ENCODE measurements around the gene EPHB1. TPM values are rescaled to one million over a fixed set of nuclear protein-coding genes. Genes with fewer than 3 reads are reported as not detected.

Gene EPHB1
- total RNA-seq, 2 donors from 2014 or later = 1.9 to 3.2 TPM

GRCh38 chr3:135131290-135131689 is 336.2 kb downstream of the EPHB1 start:
- TF ChIP-seq, protein P1, sequence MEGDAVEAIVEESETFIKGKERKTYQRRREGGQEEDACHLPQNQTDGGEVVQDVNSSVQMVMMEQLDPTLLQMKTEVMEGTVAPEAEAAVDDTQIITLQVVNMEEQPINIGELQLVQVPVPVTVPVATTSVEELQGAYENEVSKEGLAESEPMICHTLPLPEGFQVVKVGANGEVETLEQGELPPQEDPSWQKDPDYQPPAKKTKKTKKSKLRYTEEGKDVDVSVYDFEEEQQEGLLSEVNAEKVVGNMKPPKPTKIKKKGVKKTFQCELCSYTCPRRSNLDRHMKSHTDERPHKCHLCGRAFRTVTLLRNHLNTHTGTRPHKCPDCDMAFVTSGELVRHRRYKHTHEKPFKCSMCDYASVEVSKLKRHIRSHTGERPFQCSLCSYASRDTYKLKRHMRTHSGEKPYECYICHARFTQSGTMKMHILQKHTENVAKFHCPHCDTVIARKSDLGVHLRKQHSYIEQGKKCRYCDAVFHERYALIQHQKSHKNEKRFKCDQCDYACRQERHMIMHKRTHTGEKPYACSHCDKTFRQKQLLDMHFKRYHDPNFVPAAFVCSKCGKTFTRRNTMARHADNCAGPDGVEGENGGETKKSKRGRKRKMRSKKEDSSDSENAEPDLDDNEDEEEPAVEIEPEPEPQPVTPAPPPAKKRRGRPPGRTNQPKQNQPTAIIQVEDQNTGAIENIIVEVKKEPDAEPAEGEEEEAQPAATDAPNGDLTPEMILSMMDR (IDR thresholded peaks at IDR 0.05) = no peak
- Histone ChIP-seq H3K27ac (no peak overlapping the region), H3K36me3 (no peaks in the 10 kb centered on the region), H3K4me3 (no peak overlapping the region), H3K9me3 (no peaks in the 10 kb centered on the region), H3K27me3 (no peaks in the 10 kb centered on the region), H3K4me1 (no peaks in the 10 kb centered on the region)
- DNase-seq (ENCODE audit: low spot score) = no peak

DNA sequence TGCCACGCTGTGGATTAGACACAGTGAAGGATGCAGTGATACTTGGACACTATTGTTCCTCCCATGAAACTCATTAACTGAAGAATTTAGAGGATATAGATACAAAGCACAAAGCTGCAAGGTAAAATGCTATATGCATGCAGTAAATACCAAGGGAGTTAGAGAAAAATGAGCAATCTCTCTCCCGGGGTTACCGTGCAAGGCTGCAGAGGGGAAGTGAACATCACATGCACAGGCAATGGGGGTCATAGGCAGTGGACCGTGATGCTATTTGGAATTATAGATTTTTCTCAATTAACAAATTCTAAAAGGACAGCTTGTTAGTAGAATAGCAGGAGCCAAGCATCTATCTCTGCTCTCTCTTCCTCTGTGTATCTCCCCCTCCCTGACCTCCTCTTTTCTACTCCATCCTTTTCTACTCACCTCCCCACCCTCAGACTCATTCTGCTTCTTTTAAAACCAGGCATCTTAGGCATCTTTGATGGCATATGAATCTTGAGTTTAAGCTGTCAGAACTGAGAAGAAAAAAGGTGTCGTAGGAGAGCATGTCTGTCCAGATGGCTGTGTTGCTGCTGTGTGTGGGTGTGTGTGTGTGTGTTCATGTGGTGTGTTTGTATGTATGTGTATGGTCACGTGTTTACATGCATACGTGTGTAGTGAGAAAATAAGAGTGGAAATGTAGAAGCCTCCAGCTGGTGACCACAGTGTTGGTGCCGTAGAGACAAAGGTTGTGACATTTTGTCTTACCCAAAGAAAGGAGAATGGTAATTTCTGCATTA is 339.0 kb downstream of the EPHB1 start:
- no peak for DNase-seq (ENCODE audit: low spot score)
- TF ChIP-seq, protein P1 (IDR thresholded peaks at IDR 0.05) = no peak
- no peak overlapping the region for H3K27ac ChIP-seq

GRCh38 chr3:135134684-135135075 is 339.6 kb downstream of the EPHB1 start:
- DNase-seq (ENCODE audit: low spot score) = no peak
- no peaks in the 10 kb centered on the region for H3K27me3 ChIP-seq
- no peak overlapping the region for H3K4me3 ChIP-seq
- no peaks in the 10 kb centered on the region for H3K9me3 ChIP-seq
- H3K36me3 ChIP-seq = no peaks in the 10 kb centered on the region
- no peak overlapping the region for H3K27ac ChIP-seq
- TF ChIP-seq, protein P1 (IDR thresholded peaks at IDR 0.05) = no peak
- H3K4me1 ChIP-seq = no peaks in the 10 kb centered on the region

More for the DNA sequence above, 339.0 kb downstream of the EPHB1 start:
- H3K4me3 ChIP-seq = no peak overlapping the region
- H3K4me1 ChIP-seq = no peaks in the 10 kb centered on the region
- no peaks in the 10 kb centered on the region for H3K27me3 ChIP-seq
- no peaks in the 10 kb centered on the region for H3K36me3 ChIP-seq
- no peaks in the 10 kb centered on the region for H3K9me3 ChIP-seq

DNA sequence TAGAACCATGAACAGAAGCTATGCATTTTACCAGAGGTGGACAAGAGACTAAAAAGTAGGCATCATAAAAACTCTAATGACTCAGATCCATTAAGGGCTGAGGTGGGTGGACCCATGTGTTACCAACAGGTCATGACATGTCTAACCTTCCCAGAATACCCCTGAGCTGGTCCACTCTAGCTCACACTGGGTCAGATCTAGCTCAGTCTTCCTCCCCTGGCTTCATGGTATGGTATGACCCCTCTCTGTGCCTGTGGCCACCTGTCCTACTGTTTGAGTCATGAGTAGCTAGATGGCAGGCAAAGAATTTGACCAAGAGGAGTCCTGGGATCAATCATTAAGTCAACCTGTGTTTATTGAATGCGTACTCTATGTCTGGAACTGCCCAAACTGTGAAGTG is 340.4 kb downstream of the EPHB1 start:
- DNase-seq (ENCODE audit: low spot score) = no peak
- Histone ChIP-seq H3K4me1 (no peaks in the 10 kb centered on the region), H3K9me3 (no peaks in the 10 kb centered on the region), H3K27ac (no peak overlapping the region), H3K36me3 (no peaks in the 10 kb centered on the region), H3K4me3 (no peak overlapping the region), H3K27me3 (no peaks in the 10 kb centered on the region)
- TF ChIP-seq, protein P1 (IDR thresholded peaks at IDR 0.05) = no peak

DNA sequence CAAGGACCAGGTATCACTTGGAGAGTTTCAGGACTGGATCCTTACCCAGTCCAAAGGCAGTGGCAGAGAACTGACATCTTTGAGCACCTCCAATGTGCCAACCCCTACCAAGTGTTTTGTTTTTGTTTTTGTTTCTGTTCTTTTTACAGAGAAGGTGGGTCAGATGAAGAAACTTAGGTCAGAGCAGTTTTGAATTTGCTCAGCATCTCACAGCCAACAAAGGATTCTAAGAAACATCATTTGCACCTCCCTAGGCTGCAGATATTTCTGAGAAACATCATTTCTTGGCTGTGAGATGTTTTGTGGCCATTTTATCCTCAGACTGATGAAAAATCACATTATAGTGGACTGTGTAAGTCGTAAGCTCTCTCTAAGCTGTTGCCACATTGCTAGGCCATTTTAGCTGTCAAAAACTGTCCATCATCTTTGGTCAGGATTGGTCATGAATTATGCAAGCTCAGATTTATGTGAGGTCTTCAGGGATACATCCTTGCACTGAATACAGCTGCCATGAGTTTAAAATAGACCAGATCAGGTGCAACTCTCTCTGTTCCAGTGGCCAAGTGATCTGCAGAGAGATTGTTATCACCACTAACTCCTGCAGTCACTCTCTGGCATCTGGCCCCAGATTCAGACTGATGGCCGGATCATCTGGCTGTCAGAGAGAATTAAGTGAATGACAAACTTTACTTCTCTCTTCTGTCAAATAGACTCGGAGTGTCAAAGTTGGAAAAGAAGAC is 341.5 kb downstream of the EPHB1 start:
- Histone ChIP-seq H3K36me3 (no peaks in the 10 kb centered on the region), H3K4me1 (no peaks in the 10 kb centered on the region), H3K27me3 (no peaks in the 10 kb centered on the region), H3K9me3 (no peaks in the 10 kb centered on the region), H3K27ac (no peak overlapping the region), H3K4me3 (no peak overlapping the region)
- DNase-seq (ENCODE audit: low spot score) = no peak
- TF ChIP-seq, protein P1 (IDR thresholded peaks at IDR 0.05) = no peak

Measured in right atrium auricular region (tissue), 2 donors.